ENCODE results near the gene TBC1D14. TPM values are rescaled to one million over a fixed set of nuclear protein-coding genes. Genes with fewer than 3 reads are reported as not detected.
A peak's percentile ranks its signal among the peaks of the same experiment; 100 is the strongest.

TBC1D14 gene
- total and polyA plus RNA-seq, 11 donors = 9.8 to 51.0 (median 34.3) TPM

DNA sequence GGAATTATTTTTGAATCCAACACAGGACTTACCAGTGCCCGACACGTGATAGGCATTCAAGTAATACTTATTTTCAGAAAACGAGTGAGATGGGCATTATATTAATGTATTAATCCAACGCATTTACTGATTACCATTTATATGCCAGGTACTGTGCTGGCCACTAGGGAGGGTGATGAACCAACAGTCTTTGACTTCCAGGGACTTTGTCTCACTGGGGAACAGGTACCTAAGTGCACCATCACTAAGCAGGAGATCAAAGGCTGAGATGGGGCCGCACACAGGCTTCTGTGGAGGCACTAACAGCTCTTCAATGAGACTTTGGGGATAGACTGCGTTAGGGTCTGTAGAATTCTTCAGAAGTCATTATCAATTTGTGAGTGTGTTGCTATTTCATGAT is 127.8 kb downstream of the TBC1D14 start:
- Histone ChIP-seq H3K36me3 (peaks cover 0 to 8% (median 5%) of the 10 kb centered on the region in 9 donors), H3K27me3 (no peaks in the 10 kb centered on the region), H3K4me3 (no peak overlapping the region), H3K9me3 (no peaks in the 10 kb centered on the region), H3K4me1 (peaks cover 0 to 18% (median 11%) of the 10 kb centered on the region in 12 donors), H3K27ac (no peak overlapping the region)
- intact Hi-C loops (cut with DNase I) = no loop called here
- no peak for ATAC-seq
- peak in 1 of 5 donors; percentile 16 for DNase-seq
- WGBS, 4 donors = 65 to 78% (median 71%) methylated on average over 6 of the region's 6 CpGs
- TF ChIP-seq POLR2A (IDR thresholded peaks at IDR 0.05) = no peak
- TF ChIP-seq CTCF (IDR thresholded peaks at IDR 0.05) = no peak

DNA sequence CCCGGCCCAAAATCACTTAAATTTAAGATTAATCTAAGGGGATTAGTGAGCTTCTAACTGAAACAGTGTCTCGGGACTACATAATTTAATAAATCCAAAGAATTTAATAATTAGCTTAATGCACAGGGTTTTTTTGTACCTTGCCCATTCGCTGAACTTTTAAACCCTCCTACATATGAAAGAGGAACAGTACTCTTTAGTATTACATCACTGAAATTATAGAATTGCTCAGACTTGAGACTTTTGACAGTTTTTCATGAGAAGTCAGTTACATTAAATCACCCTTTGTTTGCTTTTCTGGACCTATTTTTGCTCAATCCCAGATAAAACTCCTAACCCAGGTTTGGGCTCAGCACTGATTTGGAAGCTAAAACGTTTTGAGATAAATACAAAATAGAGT is 131.1 kb downstream of the TBC1D14 start:
- H3K9me3 ChIP-seq = no peaks in the 10 kb centered on the region
- no peak for TF ChIP-seq POLR2A (IDR thresholded peaks at IDR 0.05)
- TF ChIP-seq CTCF (IDR thresholded peaks at IDR 0.05) = no peak
- 87 to 89% (median 88%) methylated on average over 4 of the region's 4 CpGs for WGBS, 4 donors
- H3K4me3 ChIP-seq = no peak overlapping the region
- no peak for ATAC-seq
- H3K27me3 ChIP-seq = no peaks in the 10 kb centered on the region
- intact Hi-C loops (cut with DNase I) = loop anchor here in 7 of 10 donors (5.0 to 10.0 kb wide), 5 partner anchors 53 to 258 kb away; partner anchors contain the start of genes TBC1D14 (in 2 of the 7) and KIAA0232 (in 1 of the 7)
- no peak for DNase-seq
- peaks cover 6 to 38% (median 26%) of the 10 kb centered on the region in 12 donors for H3K4me1 ChIP-seq
- peaks cover 0 to 3% (median 0%) of the 10 kb centered on the region in 9 donors for H3K36me3 ChIP-seq
- H3K27ac ChIP-seq = no peak overlapping the region

DNA sequence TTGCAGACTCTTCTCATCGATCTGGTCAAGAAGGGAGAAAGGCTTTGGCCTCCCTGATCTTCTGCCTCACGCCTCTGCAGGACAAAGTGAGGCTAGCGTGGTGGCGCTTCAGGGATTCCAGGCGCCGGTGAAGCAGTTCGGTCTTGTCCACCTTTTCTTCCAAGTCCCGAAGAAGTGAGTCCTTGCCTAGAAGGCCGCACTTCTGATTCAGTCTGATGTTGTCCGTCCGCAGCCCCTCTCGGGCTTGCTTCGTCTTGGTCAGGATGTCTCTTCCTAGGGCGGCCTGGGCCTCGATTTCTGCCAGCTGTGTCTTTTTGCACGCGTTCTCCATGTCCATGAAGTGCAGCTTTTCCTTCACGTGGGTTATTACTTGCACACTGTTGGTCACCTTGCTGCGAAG is 131.6 kb downstream of the TBC1D14 start:
- Histone ChIP-seq H3K4me3 (peak overlapping the region in 3 of 12 donors; percentile 80 to 92 (median 86)), H3K9me3 (no peaks in the 10 kb centered on the region), H3K27ac (peak overlapping the region in 1 of 12 donors; percentile 70), H3K27me3 (no peaks in the 10 kb centered on the region), H3K36me3 (peaks cover 0 to 8% (median 0%) of the 10 kb centered on the region in 9 donors), H3K4me1 (peaks cover 6 to 43% (median 31%) of the 10 kb centered on the region in 12 donors)
- TF ChIP-seq CTCF (IDR thresholded peaks at IDR 0.05) = no peak
- no peak for TF ChIP-seq POLR2A (IDR thresholded peaks at IDR 0.05)
- ATAC-seq = no peak
- intact Hi-C loops (cut with DNase I) = loop anchor here in 7 of 10 donors (5.0 to 10.0 kb wide), 5 partner anchors 54 to 259 kb away; partner anchors contain the start of genes TBC1D14 (in 2 of the 7) and KIAA0232 (in 1 of the 7)
- DNase-seq = no peak
- 92 to 96% (median 95%) methylated on average over 19 of the region's 19 CpGs for WGBS, 4 donors

GRCh38 chr4:7041801-7042502 is 132.3 kb downstream of the TBC1D14 start:
- H3K36me3 ChIP-seq = peaks cover 0 to 8% (median 0%) of the 10 kb centered on the region in 9 donors
- H3K4me3 ChIP-seq = peak overlapping the region; percentile 58 to 98 (median 82)
- H3K4me1 ChIP-seq = peaks cover 8 to 50% (median 38%) of the 10 kb centered on the region in 12 donors
- ATAC-seq (peak in 1 of 4 donors; percentile 5), DNase-seq (peak in 1 of 5 donors; percentile 71)
- 20 to 24% (median 21%) methylated on average over 40 to 42 of the region's 42 CpGs for WGBS, 4 donors
- H3K27ac ChIP-seq = peak overlapping the region in 11 of 12 donors; percentile 52 to 88 (median 75)
- no peaks in the 10 kb centered on the region for H3K9me3 ChIP-seq
- TF ChIP-seq CTCF (IDR thresholded peaks at IDR 0.05) (no peak), POLR2A (IDR thresholded peaks at IDR 0.05) (no peak)
- no peaks in the 10 kb centered on the region for H3K27me3 ChIP-seq
- intact Hi-C loops (cut with DNase I) = loop anchor here in 9 of 10 donors (1.0 to 10.0 kb wide), 8 partner anchors 27 to 260 kb away; partner anchors contain the start of genes TBC1D14 (in 2 of the 9), GRPEL1 (in 1 of the 9) and KIAA0232 (in 1 of the 9)

Data from heart left ventricle (tissue), 16 donors.